AG10803 (cell line): ENCODE results near the gene CDKN2C.

Source experiments
- DNase-seq: peaks from one replicate; pipeline ENCODE4 v3.0.0; 2010; ENCODE audit warnings: low read depth
- H3K4me3 ChIP-seq: 2 replicates; pipeline ENCODE4 v1.5.1; 2011; ENCODE audit warnings: mild to moderate bottlenecking, low read length, control low read depth
- CTCF ChIP-seq: conservative IDR thresholded peaks from 2 replicates; pipeline ENCODE4 v1.5.1; 2011; ENCODE audit warnings: mild to moderate bottlenecking, low read length, control low read depth, inconsistent platforms

Gene CDKN2C

GRCh38 chr1:50969611-50970508, at the start of gene CDKN2C:
Gene CDKN2C (plus strand): TSS chr1:50970245. CDS start chr1:50970369, 124 bp downstream.
- H3K4me3 ChIP-seq, result peak within 1 kb of the TSS; percentile 95
- peak; percentile 17; the same call in 1 of the 2 replicates for TF ChIP-seq CTCF
- DNase-seq, result peak; percentile 93

- no peak for TF ChIP-seq CTCF
- DNase-seq, result no peak
Measured at GRCh38 chr1:50920409-50920808, 49.6 kb upstream of the CDKN2C start.

GRCh38 chr1:50921029-50921428, 49.0 kb upstream of the CDKN2C start:
- H3K4me3 ChIP-seq, result no peak overlapping the region
- no peak for DNase-seq
- no peak for TF ChIP-seq CTCF

More at GRCh38 chr1:50920409-50920808, 49.6 kb upstream of the CDKN2C start:
- H3K4me3 ChIP-seq, result no peak overlapping the region

GRCh38 chr1:50923564-50923963, 46.5 kb upstream of the CDKN2C start:
- no peak for DNase-seq
- TF ChIP-seq CTCF, result no peak
- H3K4me3 ChIP-seq, result no peak overlapping the region

- peak; percentile 69 for TF ChIP-seq CTCF
- DNase-seq, result peak; percentile 56
- no peak overlapping the region for H3K4me3 ChIP-seq
Measured at GRCh38 chr1:50929376-50929958, 40.6 kb upstream of the CDKN2C start.

- TF ChIP-seq CTCF, result no peak
- no peak overlapping the region for H3K4me3 ChIP-seq
- no peak for DNase-seq
Measured at GRCh38 chr1:50930193-50930592, 39.9 kb upstream of the CDKN2C start.
